Fibroblast of mammary gland (primary cell): ENCODE measurements around the gene ILRUN.
"Not testable (repeated sequence)": the region's sequence is repeated elsewhere in the genome, so short reads cannot be mapped to it uniquely, and the experiment has no call there.

Source experiments
- DNase-seq: peaks from one replicate; pipeline ENCODE4 v3.0.0-alpha.2; 2010; ENCODE audit warnings: low read depth
- H3K4me3 ChIP-seq: 2 replicates; pipeline ENCODE4 v1.5.1; 2011; ENCODE audit warnings: low read depth, mild to moderate bottlenecking, low read length, moderate library complexity; ENCODE audit not compliant: control insufficient read depth
- CTCF ChIP-seq: conservative IDR thresholded peaks from 2 replicates; pipeline ENCODE4 v1.5.1; 2011; ENCODE audit warnings: low read depth, low read length, inconsistent platforms; ENCODE audit not compliant: control insufficient read depth, insufficient read depth

ILRUN gene

GRCh38 chr6:34731393-34732060 is 35.0 kb upstream of the ILRUN start:
- no peak overlapping the region for H3K4me3 ChIP-seq
- DNase-seq: no peak
- no peak for TF ChIP-seq CTCF

DNA sequence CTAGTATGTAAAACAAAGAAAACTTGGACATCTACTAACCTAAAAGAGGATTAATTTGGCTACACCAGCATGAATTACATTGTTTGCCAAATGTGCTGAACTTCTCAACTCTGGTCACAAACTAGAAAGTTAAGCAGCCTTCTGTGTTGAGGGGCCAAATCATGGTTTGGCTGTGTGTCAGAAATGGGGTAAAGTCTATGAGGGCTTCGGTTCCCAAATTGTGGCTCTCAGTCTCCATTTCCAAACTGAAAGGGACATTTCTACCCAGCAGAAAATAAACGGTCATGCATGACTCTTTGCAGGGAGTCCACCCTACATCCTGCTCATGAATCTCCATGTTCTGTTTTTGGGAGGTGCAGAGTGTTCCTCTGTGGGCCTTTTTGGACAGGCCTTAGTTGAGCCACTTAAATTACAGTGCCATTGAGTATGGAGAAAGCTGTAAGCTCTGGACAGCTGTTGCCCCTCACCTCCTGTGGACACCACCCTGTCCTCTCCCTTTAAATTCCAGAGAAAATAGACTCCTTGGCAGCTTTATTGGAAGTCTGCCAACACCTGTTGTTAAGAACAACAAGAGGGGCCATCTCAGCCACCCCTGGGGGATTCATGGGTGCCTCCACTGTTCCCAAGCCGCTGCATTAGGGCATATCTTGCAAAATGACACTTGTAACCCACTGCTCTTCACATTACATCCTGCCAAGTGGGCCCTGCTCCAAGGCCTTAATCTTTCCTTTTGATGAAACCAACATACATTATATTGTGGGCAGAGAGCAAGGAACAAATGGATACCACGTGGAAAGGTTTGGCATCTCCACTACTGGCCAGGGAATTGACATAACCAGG is 33.3 kb upstream of the ILRUN start:
- no peak for TF ChIP-seq CTCF
- H3K4me3 ChIP-seq: no peak overlapping the region
- no peak for DNase-seq

DNA sequence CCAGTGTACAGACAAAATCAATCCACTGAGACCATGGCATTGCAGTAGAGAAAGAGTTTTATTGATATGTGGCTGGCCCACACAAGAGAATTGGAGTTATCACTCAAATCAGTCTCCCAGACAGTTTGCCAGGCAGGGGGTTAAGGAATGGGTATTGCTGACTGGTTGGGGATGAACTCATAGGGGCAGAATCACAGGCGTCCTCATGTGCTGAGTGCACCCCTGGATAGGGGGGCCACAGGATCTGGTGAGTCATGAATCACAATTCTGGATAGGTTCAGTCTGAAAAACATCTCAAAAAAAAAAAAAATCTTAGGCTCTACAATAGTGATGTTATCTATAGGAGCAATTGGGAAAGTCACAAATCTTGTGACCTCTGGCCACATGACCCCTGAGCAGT is 29.5 kb upstream of the ILRUN start:
- no peak for DNase-seq
- no peak overlapping the region for H3K4me3 ChIP-seq
- no peak for TF ChIP-seq CTCF

DNA sequence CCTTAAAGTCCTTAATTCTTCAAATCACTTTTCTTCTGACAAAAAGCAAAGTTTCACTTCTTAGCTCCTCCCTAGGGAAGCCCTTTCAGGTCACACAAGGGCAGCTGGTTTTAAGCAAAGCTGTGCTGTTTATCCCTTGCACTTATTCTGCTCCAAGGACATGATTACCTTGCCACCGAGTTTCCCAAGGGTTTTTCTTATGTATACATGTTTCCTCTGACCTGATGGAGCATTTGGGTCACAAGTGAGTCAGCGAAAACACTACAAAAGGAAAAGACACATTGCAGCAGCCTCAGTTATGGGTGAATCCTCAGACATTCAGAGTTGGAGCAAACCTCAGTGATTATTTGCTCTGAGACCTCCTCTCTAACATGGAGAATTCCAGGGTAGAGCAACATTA is 26.6 kb upstream of the ILRUN start:
- peak; percentile 45 for DNase-seq
- H3K4me3 ChIP-seq: no peak overlapping the region
- TF ChIP-seq CTCF: no peak

- no peak for TF ChIP-seq CTCF
- H3K4me3 ChIP-seq: no peak overlapping the region
- DNase-seq: no peak
These were observed 25.9 kb upstream of the ILRUN start for GRCh38 chr6:34722451-34722850.

DNA sequence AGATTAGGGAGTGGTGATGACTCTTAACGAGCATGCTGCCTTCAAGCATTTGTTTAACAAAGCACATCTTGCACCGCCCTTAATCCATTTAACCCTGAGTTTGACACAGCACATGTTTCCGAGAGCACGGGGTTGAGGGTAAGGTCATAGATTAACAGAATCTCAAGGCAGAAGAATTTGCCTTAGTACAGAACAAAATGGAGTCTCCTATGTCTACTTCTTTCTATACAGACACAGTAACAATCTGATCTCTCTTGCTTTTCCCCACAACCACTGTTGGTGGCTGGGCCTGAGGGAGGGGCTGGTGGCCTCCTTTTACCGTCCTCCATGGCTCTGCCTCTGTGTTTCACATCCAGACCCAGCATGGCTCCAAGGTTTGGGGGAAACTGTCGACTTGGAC is 23.6 kb upstream of the ILRUN start:
- not testable (repeated sequence) for DNase-seq

GRCh38 chr6:34719646-34720045 is 23.1 kb upstream of the ILRUN start:
- not testable (repeated sequence) for DNase-seq, H3K4me3 ChIP-seq

More for the DNA sequence above, 23.6 kb upstream of the ILRUN start:
- H3K4me3 ChIP-seq: not testable (repeated sequence)
